ENCODE data around the gene ID2.

DNA sequence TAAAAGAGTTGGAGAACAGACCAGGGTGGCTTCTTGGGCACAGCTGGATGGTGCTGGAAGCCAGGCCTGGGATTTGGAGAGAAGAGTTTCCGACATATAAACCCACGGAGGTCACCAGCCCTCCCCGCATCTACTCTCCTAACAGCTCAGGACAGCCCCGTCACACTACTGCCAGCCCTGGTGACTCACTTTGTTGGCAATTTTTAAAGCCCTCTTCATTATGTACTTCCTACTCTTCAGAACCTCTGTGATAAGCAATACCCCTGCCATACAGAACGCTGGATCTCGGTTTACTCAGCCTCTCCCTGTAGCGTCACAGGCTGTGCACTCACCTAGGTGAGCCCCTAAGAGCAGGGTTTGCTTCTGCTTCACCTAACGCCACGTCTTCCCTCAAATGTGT is 48.1 kb downstream of the ID2 start:
- TF ChIP-seq POLR2A (IDR thresholded peaks at IDR 0.05) (no peak), POLR2AphosphoS5 (IDR thresholded peaks at IDR 0.05; ENCODE audit: insufficient read depth in 1 of 2, low read depth in 1 of 2) (no peak)
